ENCODE results near the gene PLET1. TPM values are rescaled to one million over a fixed set of nuclear protein-coding genes. Genes with fewer than 3 reads are reported as not detected.

The PLET1 gene
- total and polyA plus RNA-seq, 2 donors (not counting 1 experiment from before 2014, with no cell fraction given) = not detected

- Histone ChIP-seq H3K9me3 (ENCODE audit: control extremely low read depth in 1 of 3, control insufficient read depth in 2 of 3, insufficient read depth in 1 of 3, low read length in 2 of 3) (peaks cover 0 to 2% (median 0%) of the 10 kb centered on the region in 3 donors), H2AFZ (ENCODE audit: insufficient read depth, low read depth, low read length, poor library complexity, severe bottlenecking) (no peak overlapping the region), H3K36me3 (replicated peaks in 1 of 2; ENCODE audit: control extremely low read depth in 1 of 2, control insufficient read depth in 1 of 2, extremely low read depth in 1 of 2, insufficient read depth in 2 of 2, low read length in 1 of 2) (no peaks in the 10 kb centered on the region), H3K4me2 (replicated peaks; ENCODE audit: low read depth, low read length, poor library complexity, severe bottlenecking) (no peak overlapping the region), H3K27me3 (replicated peaks in 1 of 4; ENCODE audit: control extremely low read depth in 1 of 4, control insufficient read depth in 3 of 4, insufficient read depth in 4 of 4, low read length in 3 of 4) (peaks cover 0 to 2% (median 0%) of the 10 kb centered on the region in 4 experiments), H3K4me3 (ENCODE audit: control extremely low read depth in 1 of 5, extremely low read depth in 1 of 5, insufficient read depth in 1 of 5, low read depth in 2 of 5, low read length in 4 of 5) (no peak overlapping the region), H4K20me1 (ENCODE audit: control insufficient read depth, insufficient read depth, low read length, poor library complexity, severe bottlenecking) (no peaks in the 10 kb centered on the region), H3K79me2 (ENCODE audit: control insufficient read depth, insufficient read depth, low read length) (no peaks in the 10 kb centered on the region), H3K4me1 (ENCODE audit: control insufficient read depth in 2 of 2, insufficient read depth in 2 of 2, low read length in 2 of 2) (no peaks in the 10 kb centered on the region), H3K27ac (ENCODE audit: low read length in 2 of 2) (no peak overlapping the region), H3K9ac (ENCODE audit: low read length) (no peak overlapping the region)
- peaks cover 13% of the 10 kb centered on the region for H3K27me3 Mint-ChIP-seq
- intact Hi-C loops (cut with micrococcal nuclease) = no loop called here
- ChIA-PET POLR2A (no interaction called here), CTCF (no interaction called here)
- H3K9me3 Mint-ChIP-seq (ENCODE audit: insufficient read depth) = no peaks in the 10 kb centered on the region
- no peak for ATAC-seq (ENCODE audit: low read depth)
- peaks cover 8% of the 10 kb centered on the region for H3K4me1 Mint-ChIP-seq
- TF ChIP-seq EZH2 (IDR thresholded peaks at IDR 0.05; ENCODE audit: borderline replicate concordance, insufficient read depth, low read depth, low read length, poor library complexity, severe bottlenecking) = no peak
- TF ChIP-seq CTCF (IDR thresholded peaks at IDR 0.05) = no peak
- no peak overlapping the region for H3K27ac Mint-ChIP-seq
- no peak overlapping the region for H3K4me3 Mint-ChIP-seq
- no peak for DNase-seq
Observed at GRCh38 chr11:112212710-112213109, 48.0 kb downstream of the PLET1 start.

GRCh38 chr11:112212290-112212689 is 48.4 kb downstream of the PLET1 start:
- Mint-ChIP-seq H3K4me3 (no peak overlapping the region), H3K4me1 (peaks cover 8% of the 10 kb centered on the region), H3K27ac (no peak overlapping the region), H3K9me3 (ENCODE audit: insufficient read depth) (no peaks in the 10 kb centered on the region), H3K27me3 (peaks cover 13% of the 10 kb centered on the region)
- WGBS (ENCODE audit: insufficient coverage) = 56% methylated on average over 3 of the region's 3 CpGs
- Histone ChIP-seq H3K4me1 (ENCODE audit: control insufficient read depth in 2 of 2, insufficient read depth in 2 of 2, low read length in 2 of 2) (no peaks in the 10 kb centered on the region), H4K20me1 (ENCODE audit: control insufficient read depth, insufficient read depth, low read length, poor library complexity, severe bottlenecking) (no peaks in the 10 kb centered on the region), H2AFZ (ENCODE audit: insufficient read depth, low read depth, low read length, poor library complexity, severe bottlenecking) (no peak overlapping the region), H3K79me2 (ENCODE audit: control insufficient read depth, insufficient read depth, low read length) (no peaks in the 10 kb centered on the region), H3K4me2 (replicated peaks; ENCODE audit: low read depth, low read length, poor library complexity, severe bottlenecking) (no peak overlapping the region), H3K27me3 (replicated peaks in 1 of 4; ENCODE audit: control extremely low read depth in 1 of 4, control insufficient read depth in 3 of 4, insufficient read depth in 4 of 4, low read length in 3 of 4) (peaks cover 0 to 2% (median 0%) of the 10 kb centered on the region in 4 experiments), H3K27ac (ENCODE audit: low read length in 2 of 2) (no peak overlapping the region), H3K4me3 (ENCODE audit: control extremely low read depth in 1 of 5, extremely low read depth in 1 of 5, insufficient read depth in 1 of 5, low read depth in 2 of 5, low read length in 4 of 5) (no peak overlapping the region), H3K36me3 (replicated peaks in 1 of 2; ENCODE audit: control extremely low read depth in 1 of 2, control insufficient read depth in 1 of 2, extremely low read depth in 1 of 2, insufficient read depth in 2 of 2, low read length in 1 of 2) (no peaks in the 10 kb centered on the region), H3K9me3 (ENCODE audit: control extremely low read depth in 1 of 3, control insufficient read depth in 2 of 3, insufficient read depth in 1 of 3, low read length in 2 of 3) (peaks cover 0 to 2% (median 0%) of the 10 kb centered on the region in 3 donors), H3K9ac (ENCODE audit: low read length) (no peak overlapping the region)
- no peak for DNase-seq
- no peak for ATAC-seq (ENCODE audit: low read depth)
- ChIA-PET POLR2A (interaction anchor here (0.6 kb wide), 1 partner anchor 67 kb away, joined by 4 read pairs; no protein-coding TSS in a partner anchor), CTCF (interaction anchor here (1.0 kb wide), 1 partner anchor 68 kb away, joined by 3 read pairs; no protein-coding TSS in a partner anchor)
- intact Hi-C loops (cut with micrococcal nuclease) = no loop called here
- TF ChIP-seq CTCF (IDR thresholded peaks at IDR 0.05) = no peak
- no peak for TF ChIP-seq EZH2 (IDR thresholded peaks at IDR 0.05; ENCODE audit: borderline replicate concordance, insufficient read depth, low read depth, low read length, poor library complexity, severe bottlenecking)

Measured in B cell (primary cell).